GM19438 (cell line): ENCODE measurements around the gene CEP250.
"Not testable (repeated sequence)": the region's sequence is repeated elsewhere in the genome, so short reads cannot be mapped to it uniquely, and the experiment has no call there.

Experiments
- ATAC-seq: cut with Tn5 transposase; IDR thresholded peaks from one replicate; pipeline ENCODE4 v1.9.1; 2021; ENCODE audit warnings: low read depth; ENCODE audit not compliant: unreplicated experiment

CEP250 gene

GRCh38 chr20:35454881-35455609 lies at the start of gene CEP250:
Gene CEP250 (plus strand): TSS chr20:35455598. CDS start chr20:35462368, 6,770 bp downstream.
- peak; percentile 93 for ATAC-seq

- ATAC-seq = no peak
These were observed 49.6 kb upstream of the CEP250 start for GRCh38 chr20:35405775-35406174.

GRCh38 chr20:35408270-35408669 lies 47.1 kb upstream of the CEP250 start:
- no peak for ATAC-seq

GRCh38 chr20:35409542-35409941 lies 45.9 kb upstream of the CEP250 start:
- ATAC-seq = no peak

GRCh38 chr20:35410613-35411012 lies 44.8 kb upstream of the CEP250 start:
- ATAC-seq = no peak

- no peak for ATAC-seq
These were observed 34.1 kb upstream of the CEP250 start for GRCh38 chr20:35421322-35421721.

- no peak for ATAC-seq
These were observed 23.6 kb upstream of the CEP250 start for GRCh38 chr20:35431621-35432429.

- ATAC-seq = no peak
These were observed 23.0 kb upstream of the CEP250 start for GRCh38 chr20:35432430-35432735.

- ATAC-seq = no peak
These were observed 22.1 kb upstream of the CEP250 start for GRCh38 chr20:35433337-35433736.

GRCh38 chr20:35434085-35435005 lies 21.1 kb upstream of the CEP250 start:
- no peak for ATAC-seq

GRCh38 chr20:35436177-35436573 lies 19.2 kb upstream of the CEP250 start:
- ATAC-seq = no peak

GRCh38 chr20:35437599-35437998 lies 17.8 kb upstream of the CEP250 start:
- ATAC-seq = no peak

- no peak for ATAC-seq
These were observed 12.4 kb upstream of the CEP250 start for GRCh38 chr20:35443003-35443402.

GRCh38 chr20:35444226-35444625 lies 11.2 kb upstream of the CEP250 start:
- no peak for ATAC-seq

- peak; percentile 13 for ATAC-seq
These were observed 8.9 kb upstream of the CEP250 start for GRCh38 chr20:35446356-35447078.

GRCh38 chr20:35447082-35447789 lies 8.2 kb upstream of the CEP250 start:
- peak; percentile 80 for ATAC-seq

- ATAC-seq = no peak
These were observed 6.5 kb upstream of the CEP250 start for GRCh38 chr20:35448788-35449373.

GRCh38 chr20:35449855-35450254 lies 5.5 kb upstream of the CEP250 start:
- not testable (repeated sequence) for ATAC-seq

- ATAC-seq = no peak
These were observed 4.1 kb upstream of the CEP250 start for GRCh38 chr20:35451295-35451694.
